ENCODE data around the gene DIAPH3.

- TF ChIP-seq CTCF (IDR thresholded peaks at IDR 0.05) (no peak), POLR2A (IDR thresholded peaks at IDR 0.05) (no peak), POLR2AphosphoS5 (IDR thresholded peaks at IDR 0.05) (no peak)
These were observed 248.5 kb downstream of the DIAPH3 start for GRCh38 chr13:59915252-59915651.

Measured in breast epithelium (tissue), 3 donors.